Measurements from ENCODE around the gene LDLRAD4.

LDLRAD4 gene

GRCh38 chr18:13286456-13287125 lies 68.0 kb downstream of the LDLRAD4 start:
- no peak for DNase-seq (ENCODE audit: low spot score)

- no peak for DNase-seq (ENCODE audit: low spot score)
Measured at GRCh38 chr18:13287372-13287771, 68.8 kb downstream of the LDLRAD4 start.

GRCh38 chr18:13288509-13289133 lies 70.1 kb downstream of the LDLRAD4 start:
- DNase-seq (ENCODE audit: low spot score), result no peak

GRCh38 chr18:13289481-13290205 lies 71.1 kb downstream of the LDLRAD4 start:
- no peak for DNase-seq (ENCODE audit: low spot score)

- no peak for DNase-seq (ENCODE audit: low spot score)
Measured at GRCh38 chr18:13290856-13291271, 72.3 kb downstream of the LDLRAD4 start.

- DNase-seq (ENCODE audit: low spot score), result no peak
Measured at GRCh38 chr18:13291299-13291698, 72.7 kb downstream of the LDLRAD4 start.

GRCh38 chr18:13291745-13292447 lies 73.3 kb downstream of the LDLRAD4 start:
- no peak for DNase-seq (ENCODE audit: low spot score)

GRCh38 chr18:13292736-13293135 lies 74.2 kb downstream of the LDLRAD4 start:
- DNase-seq (ENCODE audit: low spot score), result no peak

GRCh38 chr18:13294309-13294708 lies 75.7 kb downstream of the LDLRAD4 start:
- DNase-seq (ENCODE audit: low spot score), result no peak

GRCh38 chr18:13295894-13296293 lies 77.3 kb downstream of the LDLRAD4 start:
- no peak for DNase-seq (ENCODE audit: low spot score)

- no peak for DNase-seq (ENCODE audit: low spot score)
Measured at GRCh38 chr18:13296867-13297574, 78.5 kb downstream of the LDLRAD4 start.

- DNase-seq (ENCODE audit: low spot score), result no peak
Measured at GRCh38 chr18:13298262-13298661, 79.7 kb downstream of the LDLRAD4 start.

- DNase-seq (ENCODE audit: low spot score), result no peak
Measured at GRCh38 chr18:13300029-13300428, 81.5 kb downstream of the LDLRAD4 start.

- no peak for DNase-seq (ENCODE audit: low spot score)
Measured at GRCh38 chr18:13300796-13301195, 82.2 kb downstream of the LDLRAD4 start.

- DNase-seq (ENCODE audit: low spot score), result no peak
Measured at GRCh38 chr18:13302040-13302439, 83.5 kb downstream of the LDLRAD4 start.

- no peak for DNase-seq (ENCODE audit: low spot score)
Measured at GRCh38 chr18:13302457-13303225, 84.1 kb downstream of the LDLRAD4 start.

GRCh38 chr18:13303756-13304364 lies 85.3 kb downstream of the LDLRAD4 start:
- DNase-seq (ENCODE audit: low spot score), result no peak

- no peak for DNase-seq (ENCODE audit: low spot score)
Measured at GRCh38 chr18:13305301-13305700, 86.7 kb downstream of the LDLRAD4 start.

- DNase-seq (ENCODE audit: low spot score), result no peak
Measured at GRCh38 chr18:13306583-13306982, 88.0 kb downstream of the LDLRAD4 start.

GRCh38 chr18:13308369-13308768 lies 89.8 kb downstream of the LDLRAD4 start:
- no peak for DNase-seq (ENCODE audit: low spot score)
